GM06990 (cell line): ENCODE results near the gene KLHL29.

Source experiments
- DNase-seq: peaks from one replicate; pipeline ENCODE4 v3.0.0-alpha.2; 2011; ENCODE audit not compliant: insufficient read length; ENCODE audit errors: extremely low read depth
- H3K27me3 ChIP-seq: replicated peaks from 2 replicates; pipeline ENCODE4 v1.6.0; 2011; ENCODE audit warnings: low read length; ENCODE audit not compliant: control insufficient read depth, insufficient read depth
- H3K36me3 ChIP-seq: 2 replicates; pipeline ENCODE4 v1.5.1; 2011; ENCODE audit warnings: low read length; ENCODE audit not compliant: control insufficient read depth, insufficient read depth
- H3K4me3 ChIP-seq: replicated peaks from 2 replicates; pipeline ENCODE4 v1.5.1; 2011; ENCODE audit warnings: low read depth, mild to moderate bottlenecking, control low read depth, low read length
- CTCF ChIP-seq: IDR thresholded peaks from 2 replicates; pipeline ENCODE4 v1.5.1; 2011; ENCODE audit warnings: low read length, control low read depth, mild to moderate bottlenecking, inconsistent platforms; ENCODE audit not compliant: insufficient read depth, poor library complexity, severe bottlenecking

KLHL29 gene

GRCh38 chr2:23414106-23414505 is 29.1 kb downstream of the KLHL29 start:
- no peak for TF ChIP-seq CTCF
- DNase-seq = no peak
- Histone ChIP-seq H3K4me3 (no peak overlapping the region), H3K27me3 (no peaks in the 10 kb centered on the region), H3K36me3 (no peaks in the 10 kb centered on the region)

- DNase-seq = no peak
- peak; percentile 33 for TF ChIP-seq CTCF
- Histone ChIP-seq H3K36me3 (no peaks in the 10 kb centered on the region), H3K4me3 (no peak overlapping the region), H3K27me3 (no peaks in the 10 kb centered on the region)
Observed at GRCh38 chr2:23414871-23415270, 29.9 kb downstream of the KLHL29 start.

- H3K4me3 ChIP-seq = no peak overlapping the region
- DNase-seq = no peak
- no peaks in the 10 kb centered on the region for H3K27me3 ChIP-seq
- TF ChIP-seq CTCF = no peak
- no peaks in the 10 kb centered on the region for H3K36me3 ChIP-seq
Observed at GRCh38 chr2:23417310-23417709, 32.3 kb downstream of the KLHL29 start.

- no peak for TF ChIP-seq CTCF
Observed at GRCh38 chr2:23418056-23418455, 33.1 kb downstream of the KLHL29 start.

GRCh38 chr2:23418461-23418911 is 33.5 kb downstream of the KLHL29 start:
- no peaks in the 10 kb centered on the region for H3K27me3 ChIP-seq
- H3K36me3 ChIP-seq = no peaks in the 10 kb centered on the region
- TF ChIP-seq CTCF = no peak
- no peak for DNase-seq
- no peak overlapping the region for H3K4me3 ChIP-seq

More at GRCh38 chr2:23418056-23418455, 33.1 kb downstream of the KLHL29 start:
- no peak for DNase-seq
- Histone ChIP-seq H3K36me3 (no peaks in the 10 kb centered on the region), H3K4me3 (no peak overlapping the region), H3K27me3 (no peaks in the 10 kb centered on the region)
